Activated CD8-positive, alpha-beta memory T cell treated with anti-CD3 and anti-CD28 coated beads, Interleukin-2, amount 10 ng/mL, durations not matched to agents 7 days and 5 days (primary cell): ENCODE data around the gene NME3. TPM values are rescaled to one million over a fixed set of nuclear protein-coding genes. Genes with fewer than 3 reads are reported as not detected.

Experiments used
- ATAC-seq: fragments of 150-1000 bp; cut with Tn5 transposase; one replicate; pipeline ENCODE4 v1.10.0; 2021; ENCODE audit warnings: moderate library complexity
- CTCF ChIA-PET: fragments of 350-600 bp; sonication (Branson Sonifier 250); formaldehyde crosslinking; loops from one replicate; lab custom pipeline; 2021; ENCODE audit warnings: antibody characterized with exemption; lab: Charles Lee
- DNase-seq: peaks from one replicate; pipeline ENCODE4 v3.0.0-alpha.2; 2020
- H3K27ac Mint-ChIP-seq: one replicate; pipeline ENCODE4 v1.8.0; 2021; ENCODE audit warnings: mild to moderate bottlenecking, mixed read lengths
- H3K27me3 Mint-ChIP-seq: one replicate; pipeline ENCODE4 v1.8.0; 2021; ENCODE audit warnings: mixed read lengths
- H3K36me3 Mint-ChIP-seq: one replicate; pipeline ENCODE4 v1.8.0; 2021; ENCODE audit warnings: mild to moderate bottlenecking, mixed read lengths
- H3K4me1 Mint-ChIP-seq: one replicate; pipeline ENCODE4 v1.8.0; 2021; ENCODE audit warnings: mixed read lengths
- H3K4me3 Mint-ChIP-seq: one replicate; pipeline ENCODE4 v1.8.0; 2021; ENCODE audit warnings: mild to moderate bottlenecking, moderate library complexity, mixed read lengths
- H3K9me3 Mint-ChIP-seq: one replicate; pipeline ENCODE4 v1.8.0; 2022; ENCODE audit warnings: low read depth, mixed read lengths
- total RNA-seq, 2 experiments: library from RNA; stranded (reverse); gene quantifications; one replicate each; pipeline ENCODE4 v1.2.3, GENCODE V29; 2021

NME3 gene
- 10 to 100 TPM; 46.0 to 50.4 TPM for total RNA-seq

DNA sequence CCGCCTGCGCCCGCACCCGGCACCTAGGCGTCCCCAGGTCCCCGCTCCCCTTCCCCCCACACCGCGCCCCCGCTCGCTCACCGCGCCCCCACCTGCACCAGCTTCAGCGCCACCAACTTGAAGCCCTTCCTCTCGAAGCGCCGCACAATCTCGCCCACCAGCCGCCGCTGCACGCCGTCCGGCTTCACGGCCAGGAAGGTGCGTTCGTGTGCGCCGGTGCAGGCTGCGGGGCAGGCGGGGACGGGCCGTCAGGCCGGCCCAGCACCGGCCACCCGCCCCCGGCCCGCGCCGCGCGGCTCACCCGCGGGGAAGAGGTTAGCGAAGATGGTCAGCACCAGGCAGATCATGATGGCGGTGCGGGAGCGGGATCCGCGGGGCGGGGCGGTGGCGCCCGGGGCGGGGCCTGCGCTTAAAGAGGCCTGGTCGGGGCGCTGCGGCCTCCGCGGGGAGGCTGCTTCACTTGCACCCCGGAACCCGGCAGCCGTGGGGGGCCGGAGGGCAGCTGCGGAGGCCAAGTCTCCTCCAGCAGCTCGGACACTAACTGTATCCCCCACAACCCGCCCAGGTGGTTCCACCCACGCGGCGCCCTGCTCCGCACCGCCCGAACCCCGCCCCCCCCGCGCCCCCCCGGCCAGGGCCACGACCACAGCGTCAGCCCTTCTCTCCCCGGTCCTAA lies at the start of gene NME3:
TSS of gene NME3 (minus strand) at position 356 of the 676 bp plus-strand sequence. CDS start at position 347, 9 bp downstream.
- peaks cover 13% of the 10 kb centered on the region for H3K4me1 Mint-ChIP-seq
- H3K27me3 Mint-ChIP-seq = no peaks in the 10 kb centered on the region
- peak; percentile 63 for ATAC-seq
- peaks cover 7% of the 10 kb centered on the region for H3K36me3 Mint-ChIP-seq
- H3K9me3 Mint-ChIP-seq = no peaks in the 10 kb centered on the region
- H3K4me3 Mint-ChIP-seq = peak within 1 kb of the TSS; percentile 100
- H3K27ac Mint-ChIP-seq = peak within 1 kb of the TSS; percentile 98
- DNase-seq = peak; percentile 86
- CTCF ChIA-PET = interaction anchor here (1.3 to 4.5 kb wide), 5 partner anchors 11 to 66 kb away, joined by 3 to 47 read pairs (median 7); partner anchors contain the start of genes MAPK8IP3, NUBP2 and SPSB3

- no peaks in the 10 kb centered on the region for H3K27me3 Mint-ChIP-seq
- CTCF ChIA-PET = no interaction called here
- DNase-seq (no peak), ATAC-seq (no peak)
- H3K4me3 Mint-ChIP-seq = no peak overlapping the region
- no peak overlapping the region for H3K27ac Mint-ChIP-seq
- H3K9me3 Mint-ChIP-seq = no peaks in the 10 kb centered on the region
- no peaks in the 10 kb centered on the region for H3K36me3 Mint-ChIP-seq
- peaks cover 19% of the 10 kb centered on the region for H3K4me1 Mint-ChIP-seq
These were observed 49.6 kb upstream of the NME3 start for GRCh38 chr16:1820946-1821290.

DNA sequence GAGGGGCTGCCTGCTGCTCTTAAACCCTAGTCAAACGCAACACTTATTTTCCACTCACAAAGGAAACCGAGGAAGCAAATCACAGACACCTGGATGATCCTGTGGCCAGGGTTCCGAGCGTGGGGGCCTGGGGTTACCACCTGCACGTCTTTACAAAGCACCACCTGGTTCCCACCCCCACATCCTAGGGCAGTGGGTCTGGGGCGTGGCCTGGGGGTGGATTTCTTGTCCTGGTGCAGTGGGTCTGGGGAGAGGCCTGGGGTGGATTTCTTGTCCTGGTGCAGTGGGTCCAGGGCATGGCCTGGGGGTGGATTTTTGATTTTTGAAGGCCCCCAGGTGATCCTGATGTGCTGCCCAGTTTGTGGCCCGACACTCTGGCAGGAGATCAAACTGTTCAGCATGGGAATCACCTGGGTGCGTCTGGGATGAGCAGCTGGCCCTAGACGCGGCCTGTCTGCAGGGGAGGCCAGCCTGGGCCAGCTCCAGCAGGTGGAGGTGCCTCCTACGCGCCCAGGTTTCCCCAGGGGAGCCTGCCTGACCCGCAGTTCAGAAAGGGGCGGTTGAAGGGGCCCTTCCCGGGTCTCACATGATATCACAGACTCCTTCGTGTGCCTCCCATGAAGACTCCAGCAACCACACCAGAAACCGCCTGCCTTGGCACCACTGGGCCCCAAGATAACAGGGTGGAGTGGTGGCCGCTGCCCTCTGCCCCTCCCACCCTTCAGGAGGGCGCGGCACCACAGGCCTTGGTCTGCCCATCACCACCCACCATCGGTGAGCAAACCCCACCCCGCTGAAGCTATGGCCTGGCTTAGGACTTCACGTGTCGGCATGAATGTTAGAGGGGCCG lies 49.0 kb upstream of the NME3 start:
- no peaks in the 10 kb centered on the region for H3K27me3 Mint-ChIP-seq
- CTCF ChIA-PET = no interaction called here
- H3K36me3 Mint-ChIP-seq = peaks cover 3% of the 10 kb centered on the region
- ATAC-seq (no peak), DNase-seq (no peak)
- H3K4me3 Mint-ChIP-seq = no peak overlapping the region
- H3K4me1 Mint-ChIP-seq = peaks cover 13% of the 10 kb centered on the region
- no peaks in the 10 kb centered on the region for H3K9me3 Mint-ChIP-seq
- H3K27ac Mint-ChIP-seq = no peak overlapping the region

GRCh38 chr16:1819611-1820010 lies 48.3 kb upstream of the NME3 start:
- CTCF ChIA-PET = no interaction called here
- Mint-ChIP-seq H3K9me3 (no peaks in the 10 kb centered on the region), H3K27me3 (no peaks in the 10 kb centered on the region), H3K4me3 (no peak overlapping the region), H3K36me3 (peaks cover 6% of the 10 kb centered on the region), H3K4me1 (peaks cover 10% of the 10 kb centered on the region), H3K27ac (no peak overlapping the region)
- ATAC-seq (no peak), DNase-seq (no peak)

DNA sequence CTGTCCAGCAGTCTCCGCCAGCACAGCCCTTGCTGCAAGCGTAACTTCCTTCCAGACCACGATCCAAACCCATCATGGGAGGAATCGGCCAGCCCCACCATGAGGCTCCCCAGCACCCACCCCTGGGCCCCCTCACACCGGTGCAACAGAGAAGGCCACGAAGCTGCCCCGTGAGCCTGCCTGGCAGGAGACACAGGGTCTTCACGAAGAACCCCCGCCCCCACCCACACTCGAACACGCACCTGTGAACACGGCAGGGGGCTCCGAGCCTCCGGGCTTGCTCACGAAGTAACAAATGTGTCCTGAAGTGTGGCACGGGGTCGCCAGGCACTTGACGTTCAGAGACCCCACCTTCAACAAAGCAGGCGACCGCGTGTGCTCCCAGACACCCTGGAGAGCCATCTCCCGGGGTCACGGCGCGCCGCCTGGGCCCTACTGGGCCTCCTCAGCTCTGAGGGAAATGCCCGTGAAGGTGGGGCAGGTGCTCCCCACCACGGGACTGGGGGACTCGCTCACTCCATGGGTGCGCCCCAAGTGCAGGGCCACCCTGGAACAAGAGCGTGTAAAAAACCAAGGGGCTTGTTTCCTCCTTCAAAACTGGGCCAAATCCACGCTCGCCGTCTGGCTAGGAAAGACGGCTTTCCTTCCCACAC lies 47.7 kb upstream of the NME3 start:
- H3K27ac Mint-ChIP-seq = no peak overlapping the region

DNA sequence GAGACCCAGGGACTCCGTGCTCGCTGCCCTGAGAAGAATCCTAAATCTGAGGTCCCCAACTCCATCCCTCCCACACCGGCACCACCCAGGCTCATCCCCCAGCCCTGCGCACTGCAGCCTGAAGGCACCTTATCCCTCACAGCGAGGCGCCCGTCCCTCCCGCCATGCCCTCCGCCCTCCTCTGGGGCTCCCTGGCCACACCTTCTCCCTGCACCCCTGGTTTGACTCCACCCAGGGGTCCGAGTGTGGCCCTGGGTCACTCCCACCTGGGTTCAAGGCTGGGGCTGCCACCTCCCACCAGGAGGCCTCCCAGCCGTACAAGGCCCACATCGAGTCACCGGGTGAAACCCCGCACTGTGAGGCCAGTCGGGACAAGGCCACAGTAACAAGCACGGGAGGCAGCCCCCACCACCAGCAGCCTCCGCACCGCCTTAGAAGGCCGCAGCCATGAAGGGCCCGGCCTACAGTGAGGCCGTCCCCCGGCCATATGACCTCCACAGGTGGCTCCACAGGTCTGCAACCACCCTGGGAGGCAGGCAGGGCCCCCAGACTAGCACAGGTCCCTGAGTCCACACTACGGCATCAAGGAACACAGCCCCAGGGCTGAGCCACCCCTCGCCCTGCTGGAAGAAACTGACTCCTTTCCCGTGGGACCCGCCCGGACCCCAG lies 47.0 kb upstream of the NME3 start:
- no peak overlapping the region for H3K27ac Mint-ChIP-seq
- CTCF ChIA-PET = no interaction called here
- no peak overlapping the region for H3K4me3 Mint-ChIP-seq
- H3K36me3 Mint-ChIP-seq = peaks cover 6% of the 10 kb centered on the region
- no peak for DNase-seq
- no peaks in the 10 kb centered on the region for H3K9me3 Mint-ChIP-seq
- H3K4me1 Mint-ChIP-seq = peaks cover 3% of the 10 kb centered on the region
- ATAC-seq = no peak
- no peaks in the 10 kb centered on the region for H3K27me3 Mint-ChIP-seq

More for the DNA sequence above, 47.7 kb upstream of the NME3 start:
- no peaks in the 10 kb centered on the region for H3K9me3 Mint-ChIP-seq
- peaks cover 6% of the 10 kb centered on the region for H3K4me1 Mint-ChIP-seq
- DNase-seq = no peak
- ATAC-seq = no peak
- CTCF ChIA-PET = no interaction called here
- no peaks in the 10 kb centered on the region for H3K27me3 Mint-ChIP-seq
- H3K4me3 Mint-ChIP-seq = no peak overlapping the region
- H3K36me3 Mint-ChIP-seq = peaks cover 6% of the 10 kb centered on the region

DNA sequence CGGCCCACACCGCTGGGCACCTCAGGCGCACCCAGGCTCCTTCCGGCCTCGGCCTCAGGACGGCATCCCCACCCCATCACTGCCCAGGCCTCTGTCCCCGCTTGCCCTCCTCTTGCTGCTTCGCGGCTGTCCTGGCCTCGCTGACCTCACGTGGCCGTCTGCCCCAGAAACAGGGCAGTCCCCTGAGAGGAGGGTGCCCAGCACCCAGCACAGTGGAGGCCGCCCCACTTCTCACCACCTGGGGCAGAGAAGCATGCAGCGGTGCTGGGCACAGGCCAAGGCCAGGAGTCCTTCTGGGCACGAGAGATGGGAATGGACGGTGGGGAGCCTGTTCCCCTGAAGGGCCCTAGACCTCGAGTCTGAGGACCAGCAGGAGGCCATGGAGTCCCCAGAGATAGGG lies 46.4 kb upstream of the NME3 start:
- DNase-seq = no peak
- CTCF ChIA-PET = no interaction called here
- H3K27ac Mint-ChIP-seq = no peak overlapping the region
- peaks cover 3% of the 10 kb centered on the region for H3K4me1 Mint-ChIP-seq
- ATAC-seq = no peak
- no peaks in the 10 kb centered on the region for H3K27me3 Mint-ChIP-seq
- H3K4me3 Mint-ChIP-seq = no peak overlapping the region
- peaks cover 6% of the 10 kb centered on the region for H3K36me3 Mint-ChIP-seq
- no peaks in the 10 kb centered on the region for H3K9me3 Mint-ChIP-seq

DNA sequence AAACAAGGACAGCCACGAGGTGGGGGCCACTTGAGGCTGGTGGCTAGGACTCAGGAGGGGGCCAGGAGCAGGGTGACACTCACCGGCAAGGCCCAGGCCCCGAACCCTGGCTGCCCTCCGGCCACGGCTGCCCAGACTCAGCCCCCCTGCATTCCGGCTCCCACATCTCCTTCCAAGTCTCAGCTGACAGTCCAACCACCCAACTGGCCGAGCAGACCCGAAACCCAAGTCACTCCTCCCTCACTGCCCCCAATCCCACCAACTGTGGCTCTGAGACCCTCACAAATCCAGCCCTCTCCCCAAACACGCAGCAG lies 45.9 kb upstream of the NME3 start:
- Mint-ChIP-seq H3K36me3 (peaks cover 6% of the 10 kb centered on the region), H3K4me1 (no peaks in the 10 kb centered on the region), H3K4me3 (no peak overlapping the region), H3K27ac (no peak overlapping the region), H3K27me3 (no peaks in the 10 kb centered on the region), H3K9me3 (no peaks in the 10 kb centered on the region)
- DNase-seq = no peak
- ATAC-seq = no peak
- CTCF ChIA-PET = no interaction called here

DNA sequence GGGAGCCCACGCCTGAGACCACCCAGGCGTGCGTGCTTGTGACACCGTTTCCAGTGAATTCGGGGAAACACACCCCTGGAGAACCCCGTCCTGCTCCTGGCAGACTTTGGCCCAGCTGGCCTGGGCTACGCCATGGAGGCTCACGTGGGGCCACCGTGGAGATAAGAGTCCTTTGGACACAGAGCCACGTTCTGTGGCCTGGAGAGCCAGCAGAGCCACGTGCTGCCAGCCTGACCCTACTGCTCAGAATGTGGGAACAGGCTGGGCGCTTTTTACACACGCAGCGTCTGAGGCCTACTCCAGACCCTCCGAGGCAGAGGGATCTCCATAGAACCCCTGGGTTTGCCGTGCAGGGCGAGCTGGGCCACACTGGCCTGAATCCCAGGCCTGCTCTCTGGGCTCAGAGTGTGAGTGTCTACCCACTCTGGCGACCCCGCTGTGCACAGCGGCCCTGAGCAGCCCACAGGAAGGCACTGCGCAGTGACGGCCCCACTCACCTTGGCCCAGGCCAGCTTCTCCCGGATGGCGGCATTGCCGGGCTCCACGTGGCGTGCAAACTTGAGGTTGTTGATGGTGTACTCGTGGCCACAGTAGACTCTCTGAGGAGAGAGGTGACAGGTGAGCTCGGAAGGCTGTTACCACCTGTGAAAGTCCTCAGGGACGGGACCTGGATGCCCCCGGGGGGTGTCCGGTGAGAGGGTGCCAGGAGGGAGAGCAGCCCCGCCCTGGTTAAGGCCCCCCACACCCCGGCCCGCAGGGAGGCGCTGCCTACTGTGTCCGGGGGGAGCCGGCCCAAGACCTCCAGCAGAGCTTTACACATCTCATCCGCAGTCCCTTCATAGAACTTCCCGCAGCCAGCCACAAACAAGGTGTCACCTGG lies 45.3 kb upstream of the NME3 start:
- no peak for DNase-seq
- no peak for ATAC-seq
- Mint-ChIP-seq H3K36me3 (peaks cover 6% of the 10 kb centered on the region), H3K27me3 (no peaks in the 10 kb centered on the region), H3K27ac (no peak overlapping the region), H3K4me3 (no peak overlapping the region), H3K9me3 (no peaks in the 10 kb centered on the region), H3K4me1 (no peaks in the 10 kb centered on the region)
- CTCF ChIA-PET = no interaction called here

DNA sequence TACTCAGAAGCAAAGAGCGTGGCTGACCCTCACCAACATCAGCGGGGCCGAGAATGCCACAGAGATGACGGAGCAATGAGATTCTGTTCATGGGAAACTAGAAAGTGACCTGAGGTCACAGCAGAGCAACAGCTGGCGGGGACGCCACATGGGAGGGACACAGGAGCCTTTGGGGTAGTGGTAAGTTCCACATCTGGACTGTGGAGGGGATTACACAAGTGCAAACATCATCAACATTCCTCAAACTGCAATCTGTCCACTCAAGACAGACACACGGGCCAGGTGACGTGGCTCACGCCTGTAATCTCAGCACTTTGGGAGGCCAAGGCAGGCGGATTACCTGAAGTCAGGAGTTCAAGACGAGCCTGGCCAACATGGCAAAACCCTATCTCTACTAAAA lies 44.1 kb upstream of the NME3 start:
- no peak overlapping the region for H3K4me3 Mint-ChIP-seq
- H3K27me3 Mint-ChIP-seq = no peaks in the 10 kb centered on the region
- H3K27ac Mint-ChIP-seq = no peak overlapping the region
- H3K9me3 Mint-ChIP-seq = no peaks in the 10 kb centered on the region
- no peaks in the 10 kb centered on the region for H3K4me1 Mint-ChIP-seq
- ATAC-seq = no peak
- DNase-seq = no peak
- CTCF ChIA-PET = interaction anchor here (1.6 kb wide), 1 partner anchor 8 kb away, joined by 3 read pairs; no protein-coding TSS in a partner anchor
- peaks cover 6% of the 10 kb centered on the region for H3K36me3 Mint-ChIP-seq

GRCh38 chr16:1812732-1813163 lies 41.4 kb upstream of the NME3 start:
- ATAC-seq (peak; percentile 74), DNase-seq (peak; percentile 52)
- Mint-ChIP-seq H3K4me1 (no peaks in the 10 kb centered on the region), H3K4me3 (no peak overlapping the region), H3K27ac (no peak overlapping the region), H3K9me3 (no peaks in the 10 kb centered on the region), H3K36me3 (peaks cover 8% of the 10 kb centered on the region), H3K27me3 (no peaks in the 10 kb centered on the region)
- CTCF ChIA-PET = no interaction called here

GRCh38 chr16:1810536-1810935 lies 39.2 kb upstream of the NME3 start:
- no peak for ATAC-seq
- Mint-ChIP-seq H3K4me3 (no peak overlapping the region), H3K27me3 (no peaks in the 10 kb centered on the region), H3K27ac (no peak overlapping the region), H3K9me3 (peaks cover 3% of the 10 kb centered on the region), H3K4me1 (no peaks in the 10 kb centered on the region), H3K36me3 (peaks cover 20% of the 10 kb centered on the region)
- CTCF ChIA-PET = no interaction called here
- no peak for DNase-seq
